Measurements from ENCODE around the gene TACC3.

Gene TACC3

GRCh38 chr4:1756079-1756478, 34.8 kb downstream of the TACC3 start:
- ChIA-PET POLR2A (no interaction called here), CTCF (no interaction called here)
- Histone ChIP-seq H3K27ac (ENCODE audit: extremely low read depth, low read depth, low read length) (no peak overlapping the region), H3K9me3 (ENCODE audit: control insufficient read depth, insufficient read depth, low read depth, low read length) (no peaks in the 10 kb centered on the region), H3K4me3 (ENCODE audit: low read depth, low read length) (no peak overlapping the region), H3K4me1 (ENCODE audit: control insufficient read depth, insufficient read depth, low read length) (no peaks in the 10 kb centered on the region), H3K36me3 (ENCODE audit: control insufficient read depth in 2 of 2, insufficient read depth in 1 of 2, low read length in 2 of 2) (no peaks in the 10 kb centered on the region)
- TF ChIP-seq ZNF335 (tag by site-specific recombination; conservative IDR thresholded peaks at IDR 0.05), result 0 out of 2 replicates have a peak, but pooled peaks have one; percentile 6
- TF ChIP-seq ZNF768 (tag by site-specific recombination; IDR thresholded peaks at IDR 0.05), result no peak
- TF ChIP-seq, protein P1, sequence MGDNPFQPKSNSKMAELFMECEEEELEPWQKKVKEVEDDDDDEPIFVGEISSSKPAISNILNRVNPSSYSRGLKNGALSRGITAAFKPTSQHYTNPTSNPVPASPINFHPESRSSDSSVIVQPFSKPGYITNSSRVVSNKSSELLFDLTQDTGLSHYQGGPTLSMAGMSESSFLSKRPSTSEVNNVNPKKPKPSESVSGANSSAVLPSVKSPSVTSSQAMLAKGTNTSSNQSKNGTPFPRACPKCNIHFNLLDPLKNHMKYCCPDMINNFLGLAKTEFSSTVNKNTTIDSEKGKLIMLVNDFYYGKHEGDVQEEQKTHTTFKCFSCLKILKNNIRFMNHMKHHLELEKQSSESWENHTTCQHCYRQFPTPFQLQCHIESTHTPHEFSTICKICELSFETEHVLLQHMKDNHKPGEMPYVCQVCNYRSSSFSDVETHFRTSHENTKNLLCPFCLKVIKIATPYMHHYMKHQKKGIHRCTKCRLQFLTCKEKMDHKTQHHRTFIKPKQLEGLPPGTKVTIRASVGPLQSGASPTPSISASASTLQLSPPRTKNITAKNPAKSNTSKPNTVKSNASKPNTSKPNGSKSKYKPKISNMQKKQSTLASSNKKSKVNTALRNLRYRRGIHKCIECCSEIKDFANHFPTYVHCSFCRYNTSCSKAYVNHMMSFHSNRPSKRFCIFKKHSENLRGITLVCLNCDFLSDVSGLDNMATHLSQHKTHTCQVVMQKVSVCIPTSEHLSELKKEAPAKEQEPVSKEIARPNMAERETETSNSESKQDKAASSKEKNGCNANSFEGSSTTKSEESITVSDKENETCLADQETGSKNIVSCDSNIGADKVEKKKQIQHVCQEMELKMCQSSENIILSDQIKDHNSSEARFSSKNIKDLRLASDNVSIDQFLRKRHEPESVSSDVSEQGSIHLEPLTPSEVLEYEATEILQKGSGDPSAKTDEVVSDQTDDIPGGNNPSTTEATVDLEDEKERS (tag by site-specific recombination; IDR thresholded peaks at IDR 0.05), result no peak
- no peak for TF ChIP-seq ZFP41 (tag by site-specific recombination; IDR thresholded peaks at IDR 0.05; ENCODE audit: borderline replicate concordance)
- no peak for TF ChIP-seq ZBTB20 (tag by site-specific recombination; IDR thresholded peaks at IDR 0.05)

DNA sequence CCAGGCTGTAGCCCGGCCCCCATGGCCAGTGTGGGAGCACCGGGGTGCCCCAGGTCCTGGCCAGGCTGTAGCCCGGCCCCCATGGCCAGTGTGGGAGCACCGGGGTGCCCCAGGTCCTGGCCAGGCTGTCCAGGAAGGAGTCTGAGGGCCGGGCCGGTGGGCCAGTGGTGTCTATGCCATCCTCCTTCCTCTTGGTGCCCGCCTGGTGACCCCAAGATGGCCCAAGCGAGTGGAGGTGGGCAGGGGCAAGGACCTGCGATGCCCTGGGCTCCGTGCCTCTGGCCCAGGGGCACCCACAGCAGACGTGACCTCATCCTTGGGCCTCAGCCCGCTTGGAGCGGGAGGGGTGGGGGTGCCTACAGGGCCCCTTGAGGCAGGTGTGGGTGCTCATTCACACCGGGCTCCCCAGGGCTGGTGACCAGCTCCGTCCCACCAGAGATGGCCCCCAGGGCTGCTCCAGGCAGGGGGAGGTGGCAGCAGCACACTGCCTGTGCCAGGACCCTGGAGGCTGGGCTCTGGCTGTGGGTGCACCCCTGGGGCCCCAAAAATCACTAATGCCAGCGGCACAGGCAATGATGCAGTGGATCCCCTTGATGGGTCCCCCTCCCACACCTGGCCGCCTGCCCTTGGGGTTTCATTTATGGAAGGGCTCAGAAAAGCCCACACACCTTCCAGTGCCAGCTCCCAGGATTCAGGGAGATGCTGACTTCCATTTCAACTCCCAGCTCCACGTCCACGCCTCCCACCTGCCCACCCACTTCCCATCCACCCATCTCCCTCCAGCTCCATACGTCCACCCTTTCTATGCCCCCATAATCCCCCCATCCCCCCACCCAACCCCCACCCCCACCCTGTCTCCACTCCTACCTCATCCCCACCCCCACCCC, 35.8 kb downstream of the TACC3 start:
- no peak overlapping the region for H3K27ac ChIP-seq (ENCODE audit: extremely low read depth, low read depth, low read length)
- ChIA-PET CTCF (no interaction called here), POLR2A (no interaction called here)
- TF ChIP-seq HIC1 (tag by site-specific recombination; IDR thresholded peaks at IDR 0.05) (peak; percentile 31; the same call in 1 of the 2 replicates), EGR2 (tag by site-specific recombination; IDR thresholded peaks at IDR 0.05; ENCODE audit: low read depth) (peak; percentile 65; the same call in 1 of the 2 replicates), ZFHX2 (tag by site-specific recombination; conservative IDR thresholded peaks at IDR 0.05) (peak; percentile 72), KLF10 (tag by site-specific recombination; IDR thresholded peaks at IDR 0.05) (no peak)
- H3K36me3 ChIP-seq (ENCODE audit: control insufficient read depth in 2 of 2, insufficient read depth in 1 of 2, low read length in 2 of 2), result no peaks in the 10 kb centered on the region
- no peaks in the 10 kb centered on the region for H3K4me1 ChIP-seq (ENCODE audit: control insufficient read depth, insufficient read depth, low read length)
- H3K9me3 ChIP-seq (ENCODE audit: control insufficient read depth, insufficient read depth, low read depth, low read length), result no peaks in the 10 kb centered on the region
- H3K4me3 ChIP-seq (ENCODE audit: low read depth, low read length), result no peak overlapping the region

- H3K4me3 ChIP-seq (ENCODE audit: low read depth, low read length), result no peak overlapping the region
- POLR2A ChIA-PET, result no interaction called here
- H3K9me3 ChIP-seq (ENCODE audit: control insufficient read depth, insufficient read depth, low read depth, low read length), result no peaks in the 10 kb centered on the region
- CTCF ChIA-PET, result interaction anchor here (1.5 kb wide), 1 partner anchor 10 kb away, joined by 3 read pairs; no protein-coding TSS in a partner anchor
- H3K27ac ChIP-seq (ENCODE audit: extremely low read depth, low read depth, low read length), result no peak overlapping the region
- no peaks in the 10 kb centered on the region for H3K36me3 ChIP-seq (ENCODE audit: control insufficient read depth in 2 of 2, insufficient read depth in 1 of 2, low read length in 2 of 2)
- no peaks in the 10 kb centered on the region for H3K4me1 ChIP-seq (ENCODE audit: control insufficient read depth, insufficient read depth, low read length)
- TF ChIP-seq ZSCAN23 (tag by site-specific recombination; IDR thresholded peaks at IDR 0.05) (no peak), ZNF792 (tag by site-specific recombination; IDR thresholded peaks at IDR 0.05) (no peak), ZNF791 (tag by site-specific recombination; IDR thresholded peaks at IDR 0.05) (no peak), ZBTB48 (tag by site-specific recombination; IDR thresholded peaks at IDR 0.05) (no peak), ZNF24 (tag by site-specific recombination; IDR thresholded peaks at IDR 0.05) (no peak), ZNF571 (tag by site-specific recombination; IDR thresholded peaks at IDR 0.05) (no peak), ZNF426 (tag by site-specific recombination; IDR thresholded peaks at IDR 0.05) (no peak), ZSCAN16 (tag by site-specific recombination; IDR thresholded peaks at IDR 0.05) (no peak), ZNF701 (tag by site-specific recombination; IDR thresholded peaks at IDR 0.05) (no peak), FEZF1 (tag by site-specific recombination; IDR thresholded peaks at IDR 0.05) (no peak), ZFHX2 (tag by site-specific recombination; conservative IDR thresholded peaks at IDR 0.05) (no peak)
- TF ChIP-seq, protein P2, sequence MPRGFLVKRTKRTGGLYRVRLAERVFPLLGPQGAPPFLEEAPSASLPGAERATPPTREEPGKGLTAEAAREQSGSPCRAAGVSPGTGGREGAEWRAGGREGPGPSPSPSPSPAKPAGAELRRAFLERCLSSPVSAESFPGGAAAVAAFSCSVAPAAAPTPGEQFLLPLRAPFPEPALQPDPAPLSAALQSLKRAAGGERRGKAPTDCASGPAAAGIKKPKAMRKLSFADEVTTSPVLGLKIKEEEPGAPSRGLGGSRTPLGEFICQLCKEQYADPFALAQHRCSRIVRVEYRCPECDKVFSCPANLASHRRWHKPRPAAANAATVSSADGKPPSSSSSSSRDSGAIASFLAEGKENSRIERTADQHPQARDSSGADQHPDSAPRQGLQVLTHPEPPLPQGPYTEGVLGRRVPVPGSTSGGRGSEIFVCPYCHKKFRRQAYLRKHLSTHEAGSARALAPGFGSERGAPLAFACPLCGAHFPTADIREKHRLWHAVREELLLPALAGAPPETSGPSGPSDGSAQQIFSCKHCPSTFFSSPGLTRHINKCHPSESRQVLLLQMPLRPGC (tag by site-specific recombination; IDR thresholded peaks at IDR 0.05), result no peak
These were observed 36.5 kb downstream of the TACC3 start for GRCh38 chr4:1757836-1758235.

Measured in HEK293 (cell line).